8988T (cell line): ENCODE measurements around the gene LCOR.
A peak's percentile ranks its signal among the peaks of the same experiment; 100 is the strongest.
"Not testable (repeated sequence)": the region's sequence is repeated elsewhere in the genome, so short reads cannot be mapped to it uniquely, and the experiment has no call there.

Experiments
- DNase-seq: peaks from one replicate; pipeline ENCODE4 v3.0.0; 2011

LCOR gene

GRCh38 chr10:96840841-96841518, 8.9 kb downstream of the LCOR start:
- no peak for DNase-seq

GRCh38 chr10:96842896-96843723, 11.0 kb downstream of the LCOR start:
- DNase-seq: no peak

- DNase-seq: no peak
Measured at GRCh38 chr10:96843823-96844222, 11.7 kb downstream of the LCOR start.

GRCh38 chr10:96846395-96846794, 14.3 kb downstream of the LCOR start:
- DNase-seq: no peak

GRCh38 chr10:96846926-96847325, 14.8 kb downstream of the LCOR start:
- DNase-seq: no peak

- DNase-seq: not testable (repeated sequence)
Measured at GRCh38 chr10:96847356-96847755, 15.3 kb downstream of the LCOR start.

- DNase-seq: no peak
Measured at GRCh38 chr10:96850113-96850512, 18.0 kb downstream of the LCOR start.

GRCh38 chr10:96850825-96851224, 18.7 kb downstream of the LCOR start:
- no peak for DNase-seq

- DNase-seq: no peak
Measured at GRCh38 chr10:96851281-96851680, 19.2 kb downstream of the LCOR start.

GRCh38 chr10:96856317-96856716, 24.2 kb downstream of the LCOR start:
- no peak for DNase-seq

GRCh38 chr10:96857301-96858012, 25.4 kb downstream of the LCOR start:
- DNase-seq: no peak

- DNase-seq: no peak
Measured at GRCh38 chr10:96858038-96858705, 26.1 kb downstream of the LCOR start.

GRCh38 chr10:96858706-96859050, 26.6 kb downstream of the LCOR start:
- no peak for DNase-seq

- no peak for DNase-seq
Measured at GRCh38 chr10:96860631-96861277, 28.7 kb downstream of the LCOR start.

- DNase-seq: peak; percentile 29
Measured at GRCh38 chr10:96863922-96864543, 31.9 kb downstream of the LCOR start.

- DNase-seq: no peak
Measured at GRCh38 chr10:96873086-96873485, 41.0 kb downstream of the LCOR start.

- no peak for DNase-seq
Measured at GRCh38 chr10:96873756-96874467, 41.8 kb downstream of the LCOR start.

GRCh38 chr10:96878057-96878456, 46.0 kb downstream of the LCOR start:
- no peak for DNase-seq

- DNase-seq: no peak
Measured at GRCh38 chr10:96880575-96880974, 48.5 kb downstream of the LCOR start.

GRCh38 chr10:96889415-96890171, 57.5 kb downstream of the LCOR start:
- no peak for DNase-seq

- DNase-seq: no peak
Measured at GRCh38 chr10:96890172-96890513, 58.0 kb downstream of the LCOR start.
